IMR-90 (cell line): ENCODE measurements around the gene SLC44A4. TPM values are rescaled to one million over a fixed set of nuclear protein-coding genes. Genes with fewer than 3 reads are reported as not detected.
A peak's percentile ranks its signal among the peaks of the same experiment; 100 is the strongest.

Experiments
- ATAC-seq: fragments of 200-7000 bp; cut with Tn5 transposase; 2 replicates; pipeline ENCODE4 v1.9.1; 2020; ENCODE audit warnings: low read depth, mild to moderate bottlenecking, moderate library complexity
- BruUV-seq: library from RNA; stranded (reverse); fragments of 400-500 nt; replicated peaks from 2 replicates; lab custom pipeline; 2021; lab: Mats Ljungman, UMichigan
- CTCF ChIA-PET: fragments of 300-600 bp; formaldehyde crosslinking; extraction: SDS; loops from one replicate; lab custom pipeline; 2021; ENCODE audit warnings: antibody characterized with exemption; lab: Yijun Ruan, JAX
- POLR2A ChIA-PET: fragments of 300-600 bp; sonication (Branson Sonifier 250); formaldehyde crosslinking; loops from one replicate; lab custom pipeline; 2022; ENCODE audit warnings: antibody characterized with exemption; ENCODE audit not compliant: unreplicated experiment; lab: Charles Lee
- DNase-seq: peaks from one replicate; pipeline ENCODE4 v3.0.0; 2013
- H2AFZ ChIP-seq: replicated peaks from 2 replicates; pipeline ENCODE3; 2013; ENCODE audit warnings: low read length, mild to moderate bottlenecking; ENCODE audit not compliant: poor library complexity
- H2AK5ac ChIP-seq: 2 replicates; pipeline ENCODE4 v1.6.1; 2013; ENCODE audit warnings: low read depth, low read length, inconsistent platforms
- H2AK9ac ChIP-seq: replicated peaks from 2 replicates; pipeline ENCODE3; 2013; ENCODE audit warnings: mild to moderate bottlenecking, low read depth, low read length, moderate library complexity; ENCODE audit not compliant: poor library complexity
- H2BK120ac ChIP-seq: 2 replicates; pipeline ENCODE4 v1.6.1; 2013; ENCODE audit warnings: low read depth, low read length, inconsistent platforms
- H2BK15ac ChIP-seq: 3 replicates; pipeline ENCODE4 v1.6.1; 2013; ENCODE audit warnings: low read depth, low read length, inconsistent platforms
- H2BK20ac ChIP-seq: 2 replicates; pipeline ENCODE4 v1.6.1; 2013; ENCODE audit warnings: low read depth, mild to moderate bottlenecking, inconsistent platforms, low read length, moderate library complexity
- H2BK5ac ChIP-seq: 2 replicates; pipeline ENCODE4 v1.6.1; 2013; ENCODE audit warnings: mild to moderate bottlenecking, low read depth, low read length, inconsistent platforms; ENCODE audit not compliant: poor library complexity, severe bottlenecking
- H3K14ac ChIP-seq: replicated peaks from 2 replicates; pipeline ENCODE4 v1.6.1; 2013; ENCODE audit warnings: low read depth, low read length, inconsistent platforms
- H3K18ac ChIP-seq: 2 replicates; pipeline ENCODE4 v1.6.1; 2013; ENCODE audit warnings: low read depth, low read length, control low read depth
- H3K23ac ChIP-seq: 2 replicates; pipeline ENCODE4 v1.6.1; 2013; ENCODE audit warnings: low read depth, low read length, inconsistent platforms
- H3K27ac ChIP-seq: 2 replicates; pipeline ENCODE4 v1.5.1; 2013; ENCODE audit warnings: mild to moderate bottlenecking, control low read depth, low read length; ENCODE audit not compliant: insufficient read depth
- H3K27me3 ChIP-seq: 2 replicates; pipeline ENCODE4 v1.6.1; 2013; ENCODE audit warnings: low read length; ENCODE audit not compliant: control insufficient read depth, insufficient read depth
- H3K36me3 ChIP-seq: 2 replicates; pipeline ENCODE4 v1.6.1; 2013; ENCODE audit warnings: low read length, mixed read lengths; ENCODE audit not compliant: control insufficient read depth, insufficient read depth
- H3K4ac ChIP-seq: 2 replicates; pipeline ENCODE4 v1.6.1; 2013; ENCODE audit warnings: low read depth, low read length, inconsistent platforms
- H3K4me1 ChIP-seq: 2 replicates; pipeline ENCODE4 v1.6.1; 2013; ENCODE audit warnings: low read length, mixed read lengths; ENCODE audit not compliant: control insufficient read depth, insufficient read depth
- H3K4me2 ChIP-seq: 2 replicates; pipeline ENCODE4 v1.6.1; 2013; ENCODE audit warnings: low read depth, mild to moderate bottlenecking, control low read depth, low read length, moderate library complexity
- H3K4me3 ChIP-seq: 2 replicates; pipeline ENCODE4 v1.5.1; 2013; ENCODE audit warnings: low read depth, mild to moderate bottlenecking, control low read depth, low read length, moderate library complexity; ENCODE audit not compliant: insufficient read depth
- H3K56ac ChIP-seq: 2 replicates; pipeline ENCODE4 v1.6.1; 2013; ENCODE audit warnings: low read length, inconsistent platforms; ENCODE audit not compliant: insufficient read depth; ENCODE audit errors: extremely low read depth
- H3K79me1 ChIP-seq, 2 experiments: 2 replicates each; pipeline ENCODE4 v1.6.1; 2013; ENCODE audit warnings: low read length in 2 of 2, inconsistent platforms in 1 of 2, low read depth in 1 of 2
- H3K9ac ChIP-seq: 2 replicates; pipeline ENCODE4 v1.6.1; 2013; ENCODE audit warnings: low read depth, low read length, control low read depth
- H3K9me1 ChIP-seq: 2 replicates; pipeline ENCODE4 v1.6.1; 2013; ENCODE audit warnings: low read length, inconsistent platforms; ENCODE audit not compliant: insufficient read depth
- H3K9me3 ChIP-seq: 2 replicates; pipeline ENCODE4 v1.6.1; 2013; ENCODE audit warnings: low read length; ENCODE audit not compliant: control insufficient read depth, insufficient read depth
- H4K20me1 ChIP-seq: 2 replicates; pipeline ENCODE4 v1.6.1; 2013; ENCODE audit warnings: low read length, inconsistent platforms; ENCODE audit not compliant: insufficient read depth
- H4K5ac ChIP-seq: 2 replicates; pipeline ENCODE4 v1.6.1; 2013; ENCODE audit warnings: mild to moderate bottlenecking, low read depth, low read length, control low read depth
- H4K8ac ChIP-seq, 2 experiments: 2 replicates each; pipeline ENCODE4 v1.6.1; 2013; ENCODE audit warnings: low read depth in 2 of 2, low read length in 2 of 2, control low read depth in 1 of 2, inconsistent platforms in 1 of 2
- H4K91ac ChIP-seq: 2 replicates; pipeline ENCODE4 v1.6.1; 2013; ENCODE audit warnings: low read depth, low read length, inconsistent platforms; ENCODE audit not compliant: insufficient read depth
- CTCF ChIP-seq: conservative IDR thresholded peaks from 2 replicates; pipeline ENCODE4 v1.5.1; 2012; ENCODE audit warnings: mild to moderate bottlenecking, low read depth, low read length, improper control_type of control experiment
- ELK1 ChIP-seq: fragments of 150-350 bp; IDR thresholded peaks from 2 replicates; pipeline ENCODE4 v1.6.1; 2016; ENCODE audit warnings: low read depth, mild to moderate bottlenecking, low read length, moderate library complexity, borderline replicate concordance
- MAZ ChIP-seq: IDR thresholded peaks from 2 replicates; pipeline ENCODE4 v1.6.1; 2012; ENCODE audit warnings: low read depth, mild to moderate bottlenecking, low read length, improper control_type of control experiment, moderate library complexity, borderline replicate concordance
- MXI1 ChIP-seq: IDR thresholded peaks from 2 replicates; pipeline ENCODE4 v1.6.1; 2012; ENCODE audit warnings: low read depth, mild to moderate bottlenecking, low read length, moderate library complexity, borderline replicate concordance
- NFE2L2 ChIP-seq: fragments of 150-350 bp; IDR thresholded peaks from 2 replicates; pipeline ENCODE4 v1.6.1; 2016; ENCODE audit warnings: low read depth, mild to moderate bottlenecking, low read length
- RAD21 ChIP-seq: IDR thresholded peaks from 2 replicates; pipeline ENCODE4 v1.6.1; 2012; ENCODE audit warnings: low read length, improper control_type of control experiment
- SMC3 ChIP-seq: fragments of 150-350 bp; IDR thresholded peaks from 2 replicates; pipeline ENCODE4 v1.6.1; 2016; ENCODE audit warnings: low read depth, mild to moderate bottlenecking, antibody characterized with exemption, low read length, moderate library complexity
- USF2 ChIP-seq: fragments of 150-350 bp; IDR thresholded peaks from 2 replicates; pipeline ENCODE4 v1.6.1; 2017; ENCODE audit warnings: mild to moderate bottlenecking, antibody characterized with exemption, low read length, low read depth
- WGBS, 2 experiments: methylation state at CpG; one replicate each; pipeline versions ENCODE4 v1.1.5 to v1.1.7; 2013; ENCODE audit warnings: missing lambda C conversion rate in 2 of 2; ENCODE audit not compliant: insufficient read length in 1 of 2; ENCODE audit errors: extremely low coverage in 2 of 2; 5-methylcytosine and 5-hydroxymethylcytosine counted together
- dilution Hi-C: fragments of 300-500 bp; cut with HindIII; formaldehyde crosslinking; loops from one replicate; pipeline ENCODE4 v1.14.3; 2018; ENCODE audit warnings: low sequenced_read_pairs; ENCODE audit not compliant: unreplicated experiment
- in situ Hi-C: fragments of 300-500 bp; cut with MboI; formaldehyde crosslinking; loops from 3 replicates; pipeline ENCODE4 v1.14.3; 2019; ENCODE audit warnings: low sequenced_read_pairs, inconsistent platforms, mixed read lengths
- intact Hi-C: fragments of 100-400 bp; cut with micrococcal nuclease; formaldehyde crosslinking; loops from 2 replicates; pipeline ENCODE4 v1.10.0; 2022
- polyA plus RNA-seq, 3 experiments: library from polyadenylated mRNA; depleted of rRNA; stranded (reverse); fragments of >200 nt; gene quantifications; 2 replicates each; pipeline ENCODE4 v1.2.3, GENCODE V29; 2012; ENCODE audit warnings: low replicate concordance in 1 of 3
- total RNA-seq: library from RNA; depleted of rRNA; stranded (reverse); fragments of >200 nt; gene quantifications from 2 replicates; pipeline ENCODE4 v1.2.3, GENCODE V29; 2012

Gene SLC44A4
- total and polyA plus RNA-seq, 2 of the 4 experiments (the other 2 are of a cell fraction): 0.14 to 0.36 TPM

- BruUV-seq: TSS peak; percentile 65
- H2AK9ac ChIP-seq: peak within 1 kb of the TSS; percentile 93
- H2BK15ac ChIP-seq: peak within 1 kb of the TSS; percentile 50; the same call in 1 of the 3 replicates
- H3K14ac ChIP-seq: peak within 1 kb of the TSS; percentile 86
- H3K27me3 ChIP-seq: no peaks in the 10 kb centered on the region
- H2BK20ac ChIP-seq: no peak within 1 kb of the TSS
- ATAC-seq (peak; percentile 48), DNase-seq (peak; percentile 68)
- peak within 1 kb of the TSS; percentile 58 for H3K18ac ChIP-seq
- in situ Hi-C loops: no loop called here
- H4K91ac ChIP-seq: peak within 1 kb of the TSS; percentile 80
- peak within 1 kb of the TSS; percentile 92 for H3K4me3 ChIP-seq
- H3K27ac ChIP-seq: peak within 1 kb of the TSS; percentile 80
- peak within 1 kb of the TSS; percentile 91 for H3K9ac ChIP-seq
- peak within 1 kb of the TSS; percentile 81 for H3K23ac ChIP-seq
- 0% methylated on average over 20 of the region's 49 CpGs; no CpG with 5 or more reads in 1 of the 2 experiments for WGBS, 2 experiments
- H3K9me1 ChIP-seq: peaks cover 2% of the 10 kb centered on the region; the same call in 1 of the 2 replicates
- dilution Hi-C loops: no loop called here
- H3K4ac ChIP-seq: peak within 1 kb of the TSS; percentile 80
- H4K20me1 ChIP-seq: peaks cover 7% of the 10 kb centered on the region
- H3K79me1 ChIP-seq: peaks cover 27 to 58% of the 10 kb centered on the region in 2 experiments
- H3K36me3 ChIP-seq: peaks cover 18% of the 10 kb centered on the region
- CTCF ChIA-PET: interaction anchor here (1.0 kb wide), 1 partner anchor 9 kb away, joined by 3 read pairs; no protein-coding TSS in a partner anchor
- H3K56ac ChIP-seq: peak within 1 kb of the TSS; percentile 80
- peak within 1 kb of the TSS; percentile 63 for H2BK5ac ChIP-seq
- POLR2A ChIA-PET: interaction anchor here (0.6 to 1.2 kb wide), 2 partner anchors 55 to 273 kb away, joined by 3 read pairs; no protein-coding TSS in a partner anchor
- H2AFZ ChIP-seq: peak within 1 kb of the TSS; percentile 93
- intact Hi-C loops: loop anchor here (1.0 kb wide), 1 partner anchor 55 kb away; no protein-coding TSS in a partner anchor
- H2BK120ac ChIP-seq: peak within 1 kb of the TSS; percentile 50; the same call in 1 of the 2 replicates
- TF ChIP-seq ELK1: no peak
- TF ChIP-seq MAZ: peak; percentile 99
- peak; percentile 31; the same call in 1 of the 2 replicates for TF ChIP-seq MXI1
- no peak for TF ChIP-seq SMC3
- no peak for TF ChIP-seq CTCF
- no peak for TF ChIP-seq NFE2L2
- TF ChIP-seq USF2: peak; percentile 97
- no peak; the same call in none of the 2 replicates for TF ChIP-seq RAD21
- peak within 1 kb of the TSS; percentile 65 to 80; a peak in 3 of 4 replicates for H4K8ac ChIP-seq
- peak within 1 kb of the TSS; percentile 94 for H3K4me2 ChIP-seq
- H3K9me3 ChIP-seq: no peaks in the 10 kb centered on the region
- H3K4me1 ChIP-seq: peaks cover 10% of the 10 kb centered on the region
- H2AK5ac ChIP-seq: peak within 1 kb of the TSS; percentile 80
- H4K5ac ChIP-seq: peak within 1 kb of the TSS; percentile 56
Measured at GRCh38 chr6:31897612-31898382, 19.0 kb upstream of the SLC44A4 start, which contains the start of gene EHMT2. Gene EHMT2, minus strand, starts transcription at chr6:31897698. Its CDS starts 21 bp downstream, at chr6:31897677.
